Amniotic stem cell (primary cell): ENCODE results near the gene GGT6.
"Not testable (repeated sequence)": the region's sequence is repeated elsewhere in the genome, so short reads cannot be mapped to it uniquely, and the experiment has no call there.

ENCODE experiments used
- DNase-seq: peaks from one replicate; lab custom pipeline; 2025; lab: John Stamatoyannopoulos, UW

GGT6 gene

GRCh38 chr17:4560421-4560820 lies at the start of gene GGT6:
Gene GGT6, minus strand, starts transcription at chr17:4560577. Its CDS starts 56 bp downstream, at chr17:4560521.
- DNase-seq, result no peak

- DNase-seq, result no peak
These were observed 49.8 kb upstream of the GGT6 start for GRCh38 chr17:4610162-4610561.

GRCh38 chr17:4609761-4610160 lies 49.4 kb upstream of the GGT6 start:
- no peak for DNase-seq

- DNase-seq, result no peak
These were observed 47.4 kb upstream of the GGT6 start for GRCh38 chr17:4607773-4608187.

GRCh38 chr17:4607261-4607741 lies 46.9 kb upstream of the GGT6 start:
- no peak for DNase-seq

GRCh38 chr17:4605826-4606225 lies 45.4 kb upstream of the GGT6 start:
- no peak for DNase-seq

- not testable (repeated sequence) for DNase-seq
These were observed 44.4 kb upstream of the GGT6 start for GRCh38 chr17:4604736-4605135.

GRCh38 chr17:4604111-4604644 lies 43.8 kb upstream of the GGT6 start:
- no peak for DNase-seq

- DNase-seq, result no peak
These were observed 41.7 kb upstream of the GGT6 start for GRCh38 chr17:4602041-4602440.

- no peak for DNase-seq
These were observed 40.9 kb upstream of the GGT6 start for GRCh38 chr17:4601326-4601725.

- no peak for DNase-seq
These were observed 40.2 kb upstream of the GGT6 start for GRCh38 chr17:4600563-4600962.

GRCh38 chr17:4599505-4600281 lies 39.3 kb upstream of the GGT6 start:
- DNase-seq, result no peak

- DNase-seq, result no peak
These were observed 38.6 kb upstream of the GGT6 start for GRCh38 chr17:4598776-4599504.

- DNase-seq, result no peak
These were observed 37.6 kb upstream of the GGT6 start for GRCh38 chr17:4597975-4598374.

GRCh38 chr17:4596636-4597380 lies 36.4 kb upstream of the GGT6 start:
- DNase-seq, result no peak

- DNase-seq, result not testable (repeated sequence)
These were observed 35.4 kb upstream of the GGT6 start for GRCh38 chr17:4595685-4596342.

GRCh38 chr17:4594931-4595684 lies 34.7 kb upstream of the GGT6 start:
- no peak for DNase-seq

GRCh38 chr17:4594406-4594805 lies 34.0 kb upstream of the GGT6 start:
- DNase-seq, result no peak

- no peak for DNase-seq
These were observed 32.6 kb upstream of the GGT6 start for GRCh38 chr17:4593021-4593421.

- DNase-seq, result no peak
These were observed 32.0 kb upstream of the GGT6 start for GRCh38 chr17:4592240-4593005.
